HUES64 (cell line): Measurements from ENCODE around the gene KIF1B.

Experiments used
- H3K27ac ChIP-seq: 2 replicates; pipeline ENCODE4 v1.7.0; 2013; ENCODE audit warnings: low read depth, low read length, inconsistent platforms
- H3K27me3 ChIP-seq: 2 replicates; pipeline ENCODE4 v1.6.1; 2013; ENCODE audit warnings: mild to moderate bottlenecking, low read length; ENCODE audit not compliant: insufficient read depth
- H3K36me3 ChIP-seq: 2 replicates; pipeline ENCODE4 v1.6.1; 2013; ENCODE audit warnings: mild to moderate bottlenecking, low read length; ENCODE audit not compliant: insufficient read depth
- H3K4me1 ChIP-seq: 2 replicates; pipeline ENCODE4 v1.6.1; 2013; ENCODE audit warnings: mild to moderate bottlenecking, low read length, moderate library complexity; ENCODE audit not compliant: insufficient read depth
- H3K4me3 ChIP-seq: 2 replicates; pipeline ENCODE4 v1.5.1; 2013; ENCODE audit warnings: mild to moderate bottlenecking, low read length, moderate library complexity
- H3K9ac ChIP-seq: 2 replicates; pipeline ENCODE4 v1.6.1; 2013; ENCODE audit warnings: mild to moderate bottlenecking, low read depth, low read length
- H3K9me3 ChIP-seq: 2 replicates; pipeline ENCODE4 v1.6.1; 2013; ENCODE audit warnings: low read depth, low read length; ENCODE audit not compliant: insufficient read depth
- WGBS: fragments of 150-250, 120-280 bp; methylation state at CpG from one replicate; pipeline ENCODE4 v1.1.7; 2013; ENCODE audit warnings: missing lambda C conversion rate; 5-methylcytosine and 5-hydroxymethylcytosine counted together

The KIF1B gene

GRCh38 chr1:10308001-10308400, 97.6 kb downstream of the KIF1B start:
- H3K4me1 ChIP-seq: no peaks in the 10 kb centered on the region
- H3K27me3 ChIP-seq: no peaks in the 10 kb centered on the region
- H3K9me3 ChIP-seq: no peaks in the 10 kb centered on the region
- peaks cover 32% of the 10 kb centered on the region for H3K36me3 ChIP-seq
- WGBS: 85% methylated on average over 3 of the region's 3 CpGs
- no peak overlapping the region for H3K27ac ChIP-seq
- no peak overlapping the region for H3K4me3 ChIP-seq
- no peak overlapping the region for H3K9ac ChIP-seq

GRCh38 chr1:10309243-10310011, 99.1 kb downstream of the KIF1B start:
- peaks cover 18% of the 10 kb centered on the region for H3K36me3 ChIP-seq
- H3K9me3 ChIP-seq: no peaks in the 10 kb centered on the region
- H3K9ac ChIP-seq: no peak overlapping the region
- 96% methylated on average over 6 of the region's 6 CpGs for WGBS
- no peaks in the 10 kb centered on the region for H3K4me1 ChIP-seq
- H3K27ac ChIP-seq: no peak overlapping the region
- no peak overlapping the region for H3K4me3 ChIP-seq
- no peaks in the 10 kb centered on the region for H3K27me3 ChIP-seq

- Histone ChIP-seq H3K27ac (no peak overlapping the region), H3K4me1 (peaks cover 20% of the 10 kb centered on the region), H3K9ac (no peak overlapping the region), H3K27me3 (no peaks in the 10 kb centered on the region), H3K4me3 (no peak overlapping the region), H3K36me3 (peaks cover 4% of the 10 kb centered on the region), H3K9me3 (no peaks in the 10 kb centered on the region)
- WGBS: 95% methylated on average over 2 of the region's 2 CpGs
These were observed 106.4 kb downstream of the KIF1B start for GRCh38 chr1:10316752-10317151.

- Histone ChIP-seq H3K4me1 (peaks cover 20% of the 10 kb centered on the region), H3K4me3 (no peak overlapping the region), H3K9me3 (no peaks in the 10 kb centered on the region), H3K36me3 (peaks cover 31% of the 10 kb centered on the region), H3K27ac (no peak overlapping the region), H3K9ac (no peak overlapping the region), H3K27me3 (no peaks in the 10 kb centered on the region)
- 80% methylated on average over 1 of the region's 1 CpG for WGBS
These were observed 109.4 kb downstream of the KIF1B start for GRCh38 chr1:10319750-10320149.

GRCh38 chr1:10320336-10320735, 110.0 kb downstream of the KIF1B start:
- peaks cover 20% of the 10 kb centered on the region for H3K4me1 ChIP-seq
- H3K27me3 ChIP-seq: no peaks in the 10 kb centered on the region
- H3K9ac ChIP-seq: no peak overlapping the region
- no peak overlapping the region for H3K27ac ChIP-seq
- H3K4me3 ChIP-seq: no peak overlapping the region
- H3K36me3 ChIP-seq: peaks cover 37% of the 10 kb centered on the region
- 97% methylated on average over 3 of the region's 4 CpGs for WGBS
- H3K9me3 ChIP-seq: no peaks in the 10 kb centered on the region

- Histone ChIP-seq H3K27me3 (no peaks in the 10 kb centered on the region), H3K9ac (no peak overlapping the region), H3K4me3 (no peak overlapping the region), H3K27ac (no peak overlapping the region), H3K36me3 (peaks cover 57% of the 10 kb centered on the region), H3K9me3 (no peaks in the 10 kb centered on the region), H3K4me1 (peaks cover 18% of the 10 kb centered on the region)
- WGBS: 98% methylated on average over 5 of the region's 7 CpGs
These were observed 112.5 kb downstream of the KIF1B start for GRCh38 chr1:10322821-10323220.

- Histone ChIP-seq H3K36me3 (peaks cover 71% of the 10 kb centered on the region), H3K9me3 (no peaks in the 10 kb centered on the region)
These were observed 114.3 kb downstream of the KIF1B start for GRCh38 chr1:10324627-10325026.

GRCh38 chr1:10325521-10325920, 115.2 kb downstream of the KIF1B start:
- H3K27me3 ChIP-seq: no peaks in the 10 kb centered on the region
- H3K4me3 ChIP-seq: no peak overlapping the region
- no peaks in the 10 kb centered on the region for H3K9me3 ChIP-seq
- H3K9ac ChIP-seq: no peak overlapping the region
- H3K36me3 ChIP-seq: peaks cover 73% of the 10 kb centered on the region
- no peaks in the 10 kb centered on the region for H3K4me1 ChIP-seq
- 87% methylated on average over 3 of the region's 3 CpGs for WGBS
- H3K27ac ChIP-seq: no peak overlapping the region

More at GRCh38 chr1:10324627-10325026, 114.3 kb downstream of the KIF1B start:
- WGBS: 93% methylated on average over 5 of the region's 6 CpGs
- Histone ChIP-seq H3K27me3 (no peaks in the 10 kb centered on the region), H3K4me1 (peaks cover 9% of the 10 kb centered on the region), H3K4me3 (no peak overlapping the region), H3K9ac (no peak overlapping the region), H3K27ac (no peak overlapping the region)

- H3K9me3 ChIP-seq: no peaks in the 10 kb centered on the region
- no peak overlapping the region for H3K4me3 ChIP-seq
- WGBS: 95% methylated on average over 11 of the region's 11 CpGs
- H3K36me3 ChIP-seq: peaks cover 73% of the 10 kb centered on the region
- no peak overlapping the region for H3K9ac ChIP-seq
- no peak overlapping the region for H3K27ac ChIP-seq
- H3K4me1 ChIP-seq: no peaks in the 10 kb centered on the region
- H3K27me3 ChIP-seq: no peaks in the 10 kb centered on the region
These were observed 115.9 kb downstream of the KIF1B start for GRCh38 chr1:10326251-10326650.

GRCh38 chr1:10328180-10328963, 118.0 kb downstream of the KIF1B start:
- H3K4me1 ChIP-seq: no peaks in the 10 kb centered on the region
- 96% methylated on average over 6 of the region's 6 CpGs for WGBS
- no peak overlapping the region for H3K4me3 ChIP-seq
- H3K27me3 ChIP-seq: no peaks in the 10 kb centered on the region
- no peaks in the 10 kb centered on the region for H3K9me3 ChIP-seq
- no peak overlapping the region for H3K9ac ChIP-seq
- H3K36me3 ChIP-seq: peaks cover 60% of the 10 kb centered on the region
- no peak overlapping the region for H3K27ac ChIP-seq

GRCh38 chr1:10337436-10337835, 127.1 kb downstream of the KIF1B start:
- Histone ChIP-seq H3K36me3 (peaks cover 77% of the 10 kb centered on the region), H3K9me3 (no peaks in the 10 kb centered on the region), H3K4me1 (peaks cover 9% of the 10 kb centered on the region; the same call in 1 of the 2 replicates), H3K27ac (peak overlapping the region; percentile 23; the same call in 1 of the 2 replicates), H3K4me3 (no peak overlapping the region), H3K9ac (no peak overlapping the region), H3K27me3 (no peaks in the 10 kb centered on the region)
- 84% methylated on average over 3 of the region's 3 CpGs for WGBS
